HL-60 (cell line): ENCODE results near the gene CETN2.

Source experiments
- CTCF ChIP-seq: IDR thresholded peaks from one replicate; pipeline ENCODE4 v1.5.1; 2011; ENCODE audit warnings: low read length, control low read depth, inconsistent platforms; ENCODE audit not compliant: insufficient read depth
- GABPA ChIP-seq: IDR thresholded peaks from 2 replicates; pipeline ENCODE4 v1.6.1; 2012; ENCODE audit warnings: low read depth
- POLR2AphosphoS5 ChIP-seq: IDR thresholded peaks from 2 replicates; pipeline ENCODE4 v1.6.1; 2012; ENCODE audit warnings: low read depth
- REST ChIP-seq: IDR thresholded peaks from 2 replicates; pipeline ENCODE4 v1.6.1; 2012; ENCODE audit warnings: low read depth; ENCODE audit not compliant: insufficient replicate concordance
- SPI1 ChIP-seq: IDR thresholded peaks from 2 replicates; pipeline ENCODE4 v1.6.1; 2012; ENCODE audit warnings: low read depth, mild to moderate bottlenecking, borderline replicate concordance

- TF ChIP-seq CTCF (no peak), POLR2AphosphoS5 (no peak), REST (no peak), GABPA (no peak), SPI1 (no peak)
These were observed 12.2 kb downstream of the CETN2 start for GRCh38 chrX:152818356-152818755.
